ENCODE measurements around the gene PIH1D2. TPM values are rescaled to one million over a fixed set of nuclear protein-coding genes. Genes with fewer than 3 reads are reported as not detected.

The PIH1D2 gene
- total and polyA plus RNA-seq, 2 of the 4 experiments (the other 2 are of a cell fraction): 1.1 TPM

DNA sequence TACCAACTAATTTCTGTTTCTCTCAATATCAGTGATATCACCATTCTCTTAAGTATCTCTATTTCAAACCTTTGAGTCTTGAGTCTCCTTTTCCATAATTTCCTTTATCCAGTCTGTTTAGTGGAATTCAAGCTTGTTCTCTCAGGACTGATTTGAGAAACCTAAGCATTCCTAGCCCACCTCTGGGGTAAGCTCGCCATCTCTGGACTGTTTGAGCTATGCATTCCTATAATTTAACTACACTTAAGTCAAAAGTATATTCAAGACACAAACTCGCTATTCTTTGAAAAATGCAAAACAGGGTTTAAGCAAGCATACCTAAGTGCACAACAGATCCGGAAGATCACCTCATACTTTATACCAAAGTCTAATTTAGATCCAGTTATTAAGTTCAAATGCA lies 50.7 kb downstream of the PIH1D2 start:
- Histone ChIP-seq H3K14ac (replicated peaks; ENCODE audit: low read depth, low read length) (no peak overlapping the region), H3K18ac (ENCODE audit: low read depth, low read length) (no peak overlapping the region), H2BK5ac (ENCODE audit: low read depth, low read length, poor library complexity, severe bottlenecking) (no peak overlapping the region), H4K8ac (ENCODE audit: low read depth in 2 of 2, low read length in 2 of 2) (no peak overlapping the region), H3K27ac (ENCODE audit: insufficient read depth, low read length) (no peak overlapping the region), H3K9me3 (ENCODE audit: control insufficient read depth, insufficient read depth, low read length) (no peaks in the 10 kb centered on the region), H3K23ac (ENCODE audit: low read depth, low read length) (no peak overlapping the region), H3K9me1 (ENCODE audit: insufficient read depth, low read length) (peaks cover 4% of the 10 kb centered on the region), H3K56ac (ENCODE audit: extremely low read depth, insufficient read depth, low read length) (no peak overlapping the region), H2AK9ac (replicated peaks; ENCODE audit: low read depth, low read length, poor library complexity) (no peak overlapping the region), H3K4me2 (ENCODE audit: low read depth, low read length) (no peak overlapping the region), H2BK15ac (ENCODE audit: low read depth, low read length) (no peak overlapping the region), H3K4ac (ENCODE audit: low read depth, low read length) (no peak overlapping the region), H3K9ac (ENCODE audit: low read depth, low read length) (no peak overlapping the region), H3K36me3 (ENCODE audit: control insufficient read depth, insufficient read depth, low read length) (peaks cover 7% of the 10 kb centered on the region), H4K5ac (ENCODE audit: low read depth, low read length) (no peak overlapping the region), H2AK5ac (ENCODE audit: low read depth, low read length) (no peak overlapping the region), H3K27me3 (ENCODE audit: control insufficient read depth, insufficient read depth, low read length) (no peaks in the 10 kb centered on the region), H4K91ac (ENCODE audit: insufficient read depth, low read depth, low read length) (no peak overlapping the region), H4K20me1 (ENCODE audit: insufficient read depth, low read length) (no peaks in the 10 kb centered on the region), H3K4me3 (ENCODE audit: insufficient read depth, low read depth, low read length) (no peak overlapping the region), H3K4me1 (ENCODE audit: control insufficient read depth, insufficient read depth, low read length) (no peaks in the 10 kb centered on the region), H2BK20ac (ENCODE audit: low read depth, low read length) (no peak overlapping the region), H2BK120ac (ENCODE audit: low read depth, low read length) (no peak overlapping the region), H2AFZ (replicated peaks; ENCODE audit: low read length, poor library complexity) (no peak overlapping the region), H3K79me1 (ENCODE audit: low read depth in 1 of 2, low read length in 2 of 2) (peaks cover 11 to 20% of the 10 kb centered on the region in 2 experiments; a peak in 3 of 4 replicates)
- BruUV-seq (replicated peaks): no TSS peak
- DNase-seq (no peak), ATAC-seq (ENCODE audit: low read depth) (no peak)
- TF ChIP-seq RCOR1 (IDR thresholded peaks at IDR 0.05; ENCODE audit: insufficient replicate concordance, low read length) (no peak), NFE2L2 (IDR thresholded peaks at IDR 0.05; ENCODE audit: low read depth, low read length) (no peak), FOS (IDR thresholded peaks at IDR 0.05; ENCODE audit: low read depth, low read length) (no peak), CTCF (conservative IDR thresholded peaks at IDR 0.05; ENCODE audit: low read depth, low read length) (no peak), RAD21 (IDR thresholded peaks at IDR 0.05; ENCODE audit: low read length) (no peak), SMC3 (IDR thresholded peaks at IDR 0.05; ENCODE audit: low read depth, low read length) (no peak), MAFK (IDR thresholded peaks at IDR 0.05; ENCODE audit: low read depth, low read length) (no peak), RFX5 (IDR thresholded peaks at IDR 0.05; ENCODE audit: low read depth, low read length) (no peak), POLR2A (IDR thresholded peaks at IDR 0.05; ENCODE audit: low read depth, low read length) (no peak), CEBPB (IDR thresholded peaks at IDR 0.05; ENCODE audit: low read depth, low read length) (no peak), MAZ (IDR thresholded peaks at IDR 0.05; ENCODE audit: borderline replicate concordance, low read depth, low read length) (no peak)
- TF ChIP-seq, protein P1, sequence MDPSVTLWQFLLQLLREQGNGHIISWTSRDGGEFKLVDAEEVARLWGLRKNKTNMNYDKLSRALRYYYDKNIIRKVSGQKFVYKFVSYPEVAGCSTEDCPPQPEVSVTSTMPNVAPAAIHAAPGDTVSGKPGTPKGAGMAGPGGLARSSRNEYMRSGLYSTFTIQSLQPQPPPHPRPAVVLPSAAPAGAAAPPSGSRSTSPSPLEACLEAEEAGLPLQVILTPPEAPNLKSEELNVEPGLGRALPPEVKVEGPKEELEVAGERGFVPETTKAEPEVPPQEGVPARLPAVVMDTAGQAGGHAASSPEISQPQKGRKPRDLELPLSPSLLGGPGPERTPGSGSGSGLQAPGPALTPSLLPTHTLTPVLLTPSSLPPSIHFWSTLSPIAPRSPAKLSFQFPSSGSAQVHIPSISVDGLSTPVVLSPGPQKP (IDR thresholded peaks at IDR 0.05; ENCODE audit: borderline replicate concordance, low read depth, low read length): no peak
- ChIA-PET POLR2A (ENCODE audit: unreplicated experiment) (no interaction called here), CTCF (no interaction called here)
- intact Hi-C loops (cut with micrococcal nuclease) (no loop called here), dilution Hi-C loops (cut with HindIII; ENCODE audit: low sequenced_read_pairs, unreplicated experiment) (no loop called here), in situ Hi-C loops (cut with MboI; ENCODE audit: low sequenced_read_pairs) (no loop called here)
- no CpG with 5 or more reads among the region's 3 CpGs for WGBS, 2 experiments (ENCODE audit: extremely low coverage in 2 of 2, insufficient read length in 1 of 2)
